HEK293T (cell line): ENCODE results near the gene CELA2B.
"Not testable (repeated sequence)": the region's sequence is repeated elsewhere in the genome, so short reads cannot be mapped to it uniquely, and the experiment has no call there.

ENCODE experiments used
- CTBP1 ChIP-seq: fragments of 450-650 bp; IDR thresholded peaks from 2 replicates; pipeline ENCODE4 v1.6.1; 2016; ENCODE audit warnings: borderline replicate concordance
- ELF4 ChIP-seq: fragments of 450-650 bp; IDR thresholded peaks from 2 replicates; pipeline ENCODE4 v1.6.1; 2017; ENCODE audit warnings: antibody characterized with exemption
- FOXA1 ChIP-seq: fragments of 450-650 bp; IDR thresholded peaks from 2 replicates; pipeline ENCODE4 v1.6.1; 2016; ENCODE audit warnings: mild to moderate bottlenecking
- FOXK2 ChIP-seq: fragments of 450-650 bp; IDR thresholded peaks from 2 replicates; pipeline ENCODE4 v1.6.1; 2016; ENCODE audit warnings: mild to moderate bottlenecking
- FOXM1 ChIP-seq: fragments of 450-650 bp; IDR thresholded peaks from 2 replicates; pipeline ENCODE4 v1.6.1; 2017; ENCODE audit warnings: mild to moderate bottlenecking, borderline replicate concordance
- L3MBTL2 ChIP-seq: fragments of 450-650 bp; conservative IDR thresholded peaks from 2 replicates; pipeline ENCODE4 v1.6.1; 2016; ENCODE audit warnings: mild to moderate bottlenecking
- NFRKB ChIP-seq: fragments of 450-650 bp; IDR thresholded peaks from 2 replicates; pipeline ENCODE4 v1.6.1; 2016; ENCODE audit warnings: mild to moderate bottlenecking, moderate library complexity
- PKNOX1 ChIP-seq: fragments of 450-650 bp; IDR thresholded peaks from 2 replicates; pipeline ENCODE4 v1.6.1; 2016
- SP1 ChIP-seq: fragments of 450-650 bp; IDR thresholded peaks from 2 replicates; pipeline ENCODE4 v1.6.1; 2017
- SUZ12 ChIP-seq: fragments of 450-650 bp; IDR thresholded peaks from 2 replicates; pipeline ENCODE4 v1.6.1; 2016; ENCODE audit warnings: mild to moderate bottlenecking
- ZNF384 ChIP-seq: fragments of 450-650 bp; IDR thresholded peaks from 2 replicates; pipeline ENCODE4 v1.6.1; 2016

- TF ChIP-seq FOXM1, ELF4, FOXA1, NFRKB, FOXK2, ZNF384, PKNOX1, SUZ12, L3MBTL2, CTBP1, SP1: not testable (repeated sequence)
Observed at GRCh38 chr1:15463926-15464322, 12.0 kb upstream of the CELA2B start.
